Prostate gland (tissue), 2 donors: ENCODE results near the gene VWA8. TPM values are rescaled to one million over a fixed set of nuclear protein-coding genes. Genes with fewer than 3 reads are reported as not detected.

ENCODE experiments used
- DNase-seq: peaks from one replicate; pipeline ENCODE4 v3.0.0-alpha.2; 2019; ENCODE audit warnings: low spot score
- H3K27ac ChIP-seq, 2 donors: fragments of 200-600 bp; sonication (generic); 2 replicates each; pipeline ENCODE4 v1.5.1; 2017 to 2019
- H3K27me3 ChIP-seq: fragments of 200-600 bp; sonication (generic); replicated peaks from 2 replicates; pipeline ENCODE4 v1.5.1; 2019; ENCODE audit not compliant: insufficient read depth
- H3K36me3 ChIP-seq, 2 donors: fragments of 200-600 bp; sonication (generic); 1 replicate in 1 of 2; 2 replicates in 1 of 2; pipeline versions ENCODE4 v1.5.1 to v1.8.1; 2017 to 2019
- H3K4me1 ChIP-seq: fragments of 200-600 bp; sonication (generic); replicated peaks from 2 replicates; pipeline ENCODE4 v1.5.1; 2019
- H3K4me3 ChIP-seq, 2 donors: fragments of 200-600 bp; sonication (generic); 2 replicates each; pipeline ENCODE4 v1.5.1; 2017 to 2019
- H3K9me3 ChIP-seq: fragments of 200-600 bp; sonication (generic); 2 replicates; pipeline ENCODE4 v1.5.1; 2017
- POLR2A ChIP-seq: fragments of 450-650 bp; IDR thresholded peaks from one replicate; pipeline ENCODE4 v1.6.1; 2016; ENCODE audit warnings: antibody characterized with exemption, mild to moderate bottlenecking
- POLR2AphosphoS5 ChIP-seq: sonication (generic); formaldehyde crosslinking; IDR thresholded peaks from one replicate; pipeline ENCODE4 v1.6.1; 2017; ENCODE audit warnings: antibody characterized with exemption
- WGBS: methylation state at CpG from one replicate; pipeline ENCODE4 v1.1.5; 2018; 5-methylcytosine and 5-hydroxymethylcytosine counted together
- intact Hi-C: fragments of 100-400 bp; cut with DNase I; formaldehyde crosslinking; loops from one replicate; pipeline ENCODE4 v1.14.2; 2022
- total RNA-seq, 2 donors: library from RNA; depleted of rRNA; stranded (reverse); fragments of >200 nt; gene quantifications; one replicate each; pipeline ENCODE4 v1.1.0, GENCODE V29; 2016
- TF ChIP-seq, protein P1 (sequence below), 4 experiments: fragments of 200-600 bp in 2 of 4; fragments of 450-650 bp in 2 of 4; sonication (generic) in 2 of 4; IDR thresholded peaks; 1 replicate in 3 of 4; 2 replicates in 1 of 4; pipeline ENCODE4 v1.5.1; 2016 to 2019; ENCODE audit warnings: antibody characterized with exemption in 4 of 4, mild to moderate bottlenecking in 2 of 4, moderate library complexity in 2 of 4

VWA8 gene
- total RNA-seq, 2 donors from 2014 or later, result 18.1 to 21.8 TPM

DNA sequence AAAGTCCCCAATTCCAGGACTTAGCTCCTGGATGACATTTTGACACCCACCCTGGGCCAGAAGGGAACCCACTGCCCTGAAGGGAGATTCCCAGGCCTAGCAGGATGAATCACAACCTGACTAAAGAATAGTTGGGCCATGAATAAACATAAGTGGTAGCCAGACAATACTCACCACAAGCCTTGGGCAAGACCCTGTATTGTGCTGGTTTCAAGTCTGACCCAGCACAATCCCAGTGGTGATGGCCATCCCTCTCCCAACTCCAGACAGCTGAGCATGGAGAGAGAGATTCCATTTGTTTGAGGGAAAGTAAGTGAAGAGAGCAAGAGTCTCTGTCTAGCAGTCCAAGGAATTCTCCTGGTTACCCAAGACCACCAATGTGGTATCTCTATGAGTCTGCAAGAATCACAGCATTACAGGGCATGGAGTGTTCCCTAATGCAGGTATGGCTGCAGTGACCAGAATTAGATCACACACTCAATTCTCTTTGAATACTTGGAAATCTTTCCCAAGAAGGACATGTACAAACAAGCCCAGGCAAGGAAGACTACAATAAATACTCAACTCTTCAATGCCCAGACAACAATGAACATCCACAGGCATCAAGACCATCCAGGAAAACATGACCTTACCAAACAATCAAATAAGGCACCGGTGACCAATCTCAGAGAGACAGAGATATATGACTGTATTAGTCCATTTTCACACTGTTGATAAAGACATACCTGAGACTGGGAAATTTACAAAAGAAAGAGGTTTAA, 158.0 kb downstream of the VWA8 start:
- intact Hi-C loops, result no loop called here
- no peak overlapping the region for H3K27ac ChIP-seq
- no peak for TF ChIP-seq POLR2AphosphoS5
- TF ChIP-seq, protein P1, sequence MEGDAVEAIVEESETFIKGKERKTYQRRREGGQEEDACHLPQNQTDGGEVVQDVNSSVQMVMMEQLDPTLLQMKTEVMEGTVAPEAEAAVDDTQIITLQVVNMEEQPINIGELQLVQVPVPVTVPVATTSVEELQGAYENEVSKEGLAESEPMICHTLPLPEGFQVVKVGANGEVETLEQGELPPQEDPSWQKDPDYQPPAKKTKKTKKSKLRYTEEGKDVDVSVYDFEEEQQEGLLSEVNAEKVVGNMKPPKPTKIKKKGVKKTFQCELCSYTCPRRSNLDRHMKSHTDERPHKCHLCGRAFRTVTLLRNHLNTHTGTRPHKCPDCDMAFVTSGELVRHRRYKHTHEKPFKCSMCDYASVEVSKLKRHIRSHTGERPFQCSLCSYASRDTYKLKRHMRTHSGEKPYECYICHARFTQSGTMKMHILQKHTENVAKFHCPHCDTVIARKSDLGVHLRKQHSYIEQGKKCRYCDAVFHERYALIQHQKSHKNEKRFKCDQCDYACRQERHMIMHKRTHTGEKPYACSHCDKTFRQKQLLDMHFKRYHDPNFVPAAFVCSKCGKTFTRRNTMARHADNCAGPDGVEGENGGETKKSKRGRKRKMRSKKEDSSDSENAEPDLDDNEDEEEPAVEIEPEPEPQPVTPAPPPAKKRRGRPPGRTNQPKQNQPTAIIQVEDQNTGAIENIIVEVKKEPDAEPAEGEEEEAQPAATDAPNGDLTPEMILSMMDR (IDR thresholded peaks at IDR 0.05), result no peak
- no peak for TF ChIP-seq POLR2A
- no peaks in the 10 kb centered on the region for H3K36me3 ChIP-seq
- DNase-seq, result no peak
- no peaks in the 10 kb centered on the region for H3K9me3 ChIP-seq
- H3K4me1 ChIP-seq, result no peaks in the 10 kb centered on the region
- no peak overlapping the region for H3K4me3 ChIP-seq
- 77% methylated on average over 1 of the region's 1 CpG for WGBS
- H3K27me3 ChIP-seq, result no peaks in the 10 kb centered on the region

DNA sequence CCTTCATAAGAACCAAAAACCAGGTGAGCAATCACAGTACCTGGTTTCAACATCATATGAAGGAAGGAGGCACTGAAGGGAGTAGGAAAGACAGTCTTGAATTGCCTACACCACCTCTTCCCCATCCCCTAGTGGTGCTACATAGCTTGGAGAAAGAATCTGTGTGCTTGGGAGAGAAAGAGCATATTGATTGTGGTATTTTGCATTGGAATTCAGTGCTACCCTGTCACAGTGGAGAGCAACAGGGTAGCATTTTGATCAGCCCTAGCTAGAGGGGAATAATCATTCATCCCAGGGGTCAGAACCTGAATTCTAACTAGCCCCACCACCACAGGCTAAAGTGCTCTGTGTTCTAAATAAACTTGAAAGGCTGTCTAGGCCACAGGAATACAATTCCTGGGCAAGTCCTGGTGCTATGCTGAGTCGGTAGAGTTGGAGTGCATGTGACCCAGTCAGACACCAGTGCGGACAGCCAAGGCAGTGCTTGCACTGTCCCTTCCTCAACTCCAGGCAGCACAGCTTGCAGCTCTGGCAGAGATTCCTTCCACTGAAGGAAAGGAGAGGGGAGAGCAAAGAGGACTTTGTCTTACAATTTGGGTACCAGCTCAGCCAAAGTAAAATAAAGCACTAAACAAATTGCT, 158.7 kb downstream of the VWA8 start:
- no peak overlapping the region for H3K27ac ChIP-seq
- H3K27me3 ChIP-seq, result no peaks in the 10 kb centered on the region
- no peak overlapping the region for H3K4me3 ChIP-seq
- no peaks in the 10 kb centered on the region for H3K36me3 ChIP-seq
- intact Hi-C loops, result no loop called here
- TF ChIP-seq, protein P1 (IDR thresholded peaks at IDR 0.05), result no peak
- no peak for TF ChIP-seq POLR2AphosphoS5
- H3K9me3 ChIP-seq, result no peaks in the 10 kb centered on the region
- WGBS, result 96% methylated on average over 2 of the region's 2 CpGs
- H3K4me1 ChIP-seq, result no peaks in the 10 kb centered on the region
- no peak for DNase-seq

DNA sequence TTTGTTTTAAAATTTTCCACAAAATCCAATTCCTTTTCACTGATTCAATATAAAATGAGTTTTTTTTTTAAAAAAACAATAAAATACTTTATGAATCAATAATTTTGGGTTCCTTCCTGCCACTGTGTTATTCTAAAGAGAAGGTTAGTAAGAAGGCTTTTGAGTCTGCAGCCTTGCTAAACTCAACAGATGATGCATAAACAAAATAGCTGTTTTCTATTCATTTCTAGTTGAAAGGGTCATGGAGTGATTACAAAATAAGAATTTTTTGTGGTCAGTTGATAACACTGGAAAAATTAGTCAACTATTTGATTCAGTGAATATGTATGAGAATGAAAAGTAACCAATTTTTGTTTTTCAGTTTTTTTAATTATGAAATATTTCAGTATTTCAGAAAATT, 169.9 kb downstream of the VWA8 start:
- no peaks in the 10 kb centered on the region for H3K36me3 ChIP-seq
- H3K9me3 ChIP-seq, result no peaks in the 10 kb centered on the region
- H3K27me3 ChIP-seq, result no peaks in the 10 kb centered on the region
- intact Hi-C loops, result no loop called here
- no peak for TF ChIP-seq POLR2A
- no peak for TF ChIP-seq POLR2AphosphoS5
- TF ChIP-seq, protein P1 (IDR thresholded peaks at IDR 0.05), result no peak
- DNase-seq, result no peak
- H3K4me1 ChIP-seq, result no peaks in the 10 kb centered on the region
- no peak overlapping the region for H3K27ac ChIP-seq
- no peak overlapping the region for H3K4me3 ChIP-seq

DNA sequence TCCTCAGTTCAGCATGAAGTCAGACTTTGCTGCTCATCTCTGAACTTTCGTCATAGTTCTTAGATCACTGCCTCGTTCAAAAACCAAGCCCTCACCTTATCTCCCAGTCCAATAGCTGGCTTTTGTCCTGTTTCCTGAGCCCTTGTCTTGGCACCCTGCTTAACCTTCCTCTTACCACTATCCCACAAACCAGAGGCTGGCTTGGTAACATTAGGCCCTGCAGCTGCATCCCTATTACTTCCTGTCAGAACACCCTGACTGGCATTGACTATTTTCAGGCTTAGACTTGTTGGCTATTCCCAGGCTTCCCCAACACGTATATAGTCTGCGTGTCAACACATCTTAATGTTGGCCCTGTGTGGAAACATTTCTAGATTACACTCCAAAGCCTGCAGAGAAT, 172.4 kb downstream of the VWA8 start:
- Histone ChIP-seq H3K4me1 (no peaks in the 10 kb centered on the region), H3K36me3 (no peaks in the 10 kb centered on the region), H3K4me3 (no peak overlapping the region), H3K27ac (no peak overlapping the region), H3K27me3 (no peaks in the 10 kb centered on the region), H3K9me3 (no peaks in the 10 kb centered on the region)
- intact Hi-C loops, result no loop called here
- no peak for DNase-seq
- TF ChIP-seq POLR2A (no peak), POLR2AphosphoS5 (no peak)
- TF ChIP-seq, protein P1 (IDR thresholded peaks at IDR 0.05), result no peak
- WGBS, result 62% methylated on average over 4 of the region's 4 CpGs
